ENCODE data around the gene PPTC7. TPM values are rescaled to one million over a fixed set of nuclear protein-coding genes. Genes with fewer than 3 reads are reported as not detected.
"Not testable (repeated sequence)": the region's sequence is repeated elsewhere in the genome, so short reads cannot be mapped to it uniquely, and the experiment has no call there.

Gene PPTC7
- total RNA-seq, 1 experiment from 2014 or later: 18.3 TPM

GRCh38 chr12:110560946-110561345 lies 22.2 kb downstream of the PPTC7 start:
- H3K4me1 ChIP-seq (replicated peaks; ENCODE audit: insufficient read depth): peaks cover 35% of the 10 kb centered on the region
- no peak overlapping the region for H3K4me2 ChIP-seq
- H3F3A ChIP-seq (ENCODE audit: insufficient read depth, low read depth): peaks cover 17% of the 10 kb centered on the region; the same call in 1 of the 2 replicates
- no peak for DNase-seq
- H3K9me2 ChIP-seq (ENCODE audit: insufficient read depth): no peaks in the 10 kb centered on the region
- no peak overlapping the region for H3K27ac ChIP-seq
- H3K4me3 ChIP-seq: no peak overlapping the region
- ChIA-PET CTCF (interaction anchor here (0.6 kb wide), 1 partner anchor 15 kb away, joined by 4 read pairs; no protein-coding TSS in a partner anchor), POLR2A (ENCODE audit: unreplicated experiment) (no interaction called here)
- no peak for TF ChIP-seq EZH2 (IDR thresholded peaks at IDR 0.05; ENCODE audit: low read depth)
- no peak for TF ChIP-seq CTCF (conservative IDR thresholded peaks at IDR 0.05)
- intact Hi-C loops (cut with micrococcal nuclease; ENCODE audit: unreplicated experiment): no loop called here
- H3K27me3 ChIP-seq (ENCODE audit: insufficient read depth, low read depth): no peaks in the 10 kb centered on the region
- no TSS peak for BruUV-seq (replicated peaks)
- H3K36me3 ChIP-seq (ENCODE audit: low read depth): no peaks in the 10 kb centered on the region
- no peaks in the 10 kb centered on the region for H3K9me3 ChIP-seq (ENCODE audit: insufficient read depth, low read depth)
- 0 out of 2 replicates have a peak, but pooled peaks cover 5% of the 10 kb centered on the region for H4K20me1 ChIP-seq (ENCODE audit: insufficient read depth)
- H3K79me2 ChIP-seq (ENCODE audit: low read depth): peaks cover 97% of the 10 kb centered on the region
- no peak overlapping the region for H2AFZ ChIP-seq

GRCh38 chr12:110560048-110560447 lies 23.1 kb downstream of the PPTC7 start:
- no peak for TF ChIP-seq EZH2 (IDR thresholded peaks at IDR 0.05; ENCODE audit: low read depth)
- TF ChIP-seq CTCF (conservative IDR thresholded peaks at IDR 0.05): no peak
- H3K36me3 ChIP-seq (ENCODE audit: low read depth): no peaks in the 10 kb centered on the region
- no peaks in the 10 kb centered on the region for H3K9me3 ChIP-seq (ENCODE audit: insufficient read depth, low read depth)
- no peaks in the 10 kb centered on the region for H3K9me2 ChIP-seq (ENCODE audit: insufficient read depth)
- no peak overlapping the region for H3K4me2 ChIP-seq
- peaks cover 10% of the 10 kb centered on the region; the same call in 1 of the 2 replicates for H4K20me1 ChIP-seq (ENCODE audit: insufficient read depth)
- H3K4me1 ChIP-seq (replicated peaks; ENCODE audit: insufficient read depth): peaks cover 33% of the 10 kb centered on the region
- peaks cover 16% of the 10 kb centered on the region; the same call in 1 of the 2 replicates for H3F3A ChIP-seq (ENCODE audit: insufficient read depth, low read depth)
- intact Hi-C loops (cut with micrococcal nuclease; ENCODE audit: unreplicated experiment): no loop called here
- no peaks in the 10 kb centered on the region for H3K27me3 ChIP-seq (ENCODE audit: insufficient read depth, low read depth)
- DNase-seq: no peak
- ChIA-PET CTCF (interaction anchor here (0.6 kb wide), 2 partner anchors 14 to 40 kb away, joined by 4 read pairs; no protein-coding TSS in a partner anchor), POLR2A (ENCODE audit: unreplicated experiment) (interaction anchor here (0.5 kb wide), 1 partner anchor 18 kb away, joined by 3 read pairs; no protein-coding TSS in a partner anchor)
- peaks cover 99% of the 10 kb centered on the region for H3K79me2 ChIP-seq (ENCODE audit: low read depth)
- no TSS peak for BruUV-seq (replicated peaks)
- H3K4me3 ChIP-seq: no peak overlapping the region
- H2AFZ ChIP-seq: no peak overlapping the region
- no peak overlapping the region for H3K27ac ChIP-seq

- H3K79me2 ChIP-seq (ENCODE audit: low read depth): peaks cover 100% of the 10 kb centered on the region
- peaks cover 17% of the 10 kb centered on the region; the same call in 1 of the 2 replicates for H4K20me1 ChIP-seq (ENCODE audit: insufficient read depth)
- H3K9me2 ChIP-seq (ENCODE audit: insufficient read depth); H3K27ac ChIP-seq; H3K4me2 ChIP-seq; DNase-seq; BruUV-seq (replicated peaks); CTCF ChIA-PET; H3K36me3 ChIP-seq (ENCODE audit: low read depth); H3K27me3 ChIP-seq (ENCODE audit: insufficient read depth, low read depth); H3K9me3 ChIP-seq (ENCODE audit: insufficient read depth, low read depth); H2AFZ ChIP-seq; H3K4me3 ChIP-seq; POLR2A ChIA-PET (ENCODE audit: unreplicated experiment): not testable (repeated sequence)
- peaks cover 17% of the 10 kb centered on the region; the same call in 1 of the 2 replicates for H3F3A ChIP-seq (ENCODE audit: insufficient read depth, low read depth)
- intact Hi-C loops (cut with micrococcal nuclease; ENCODE audit: unreplicated experiment): loop anchor here (5.0 kb wide), 1 partner anchor 33 kb away; no protein-coding TSS in a partner anchor
- H3K4me1 ChIP-seq (replicated peaks; ENCODE audit: insufficient read depth): peaks cover 28% of the 10 kb centered on the region
These were observed 24.2 kb downstream of the PPTC7 start for GRCh38 chr12:110558945-110559344.
